ENCODE data around the gene ENTHD1. TPM values are rescaled to one million over a fixed set of nuclear protein-coding genes. Genes with fewer than 3 reads are reported as not detected.

The ENTHD1 gene
- total RNA-seq, 1 experiment from 2014 or later = not detected

DNA sequence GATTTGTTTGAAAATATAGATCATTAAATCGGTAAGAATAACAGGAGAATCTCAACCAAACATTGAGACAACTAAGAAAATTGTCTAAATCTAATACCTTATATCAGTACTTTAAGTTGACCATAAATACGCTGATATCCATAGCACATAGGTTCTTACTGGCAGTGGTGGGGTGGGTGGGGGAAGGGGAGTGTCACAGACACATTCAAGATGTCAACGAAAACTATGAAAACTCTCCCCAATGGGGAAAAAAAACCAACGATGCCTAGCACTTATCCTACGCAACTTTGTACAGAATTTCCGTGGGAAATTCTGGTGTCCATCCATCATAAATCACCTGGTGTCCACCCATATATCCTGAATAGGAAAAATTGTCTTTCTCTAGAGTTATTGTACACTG lies 13.5 kb upstream of the ENTHD1 start:
- Histone ChIP-seq H2AFZ (ENCODE audit: low read length) (no peak overlapping the region), H3K14ac (ENCODE audit: insufficient read depth, low read length) (no peak overlapping the region), H3K56ac (ENCODE audit: insufficient read length, low read depth, low read length) (no peak overlapping the region), H4K20me1 (ENCODE audit: control insufficient read depth, insufficient read depth, insufficient read length) (no peaks in the 10 kb centered on the region), H2BK120ac (ENCODE audit: low read depth, low read length, poor library complexity, severe bottlenecking) (no peak overlapping the region), H3K27me3 (ENCODE audit: insufficient read depth, low read length) (no peaks in the 10 kb centered on the region), H3T11ph (ENCODE audit: low read length) (no peak overlapping the region), H3K79me1 (ENCODE audit: insufficient read depth, low read depth, low read length, poor library complexity, severe bottlenecking) (no peaks in the 10 kb centered on the region), H2BK15ac (ENCODE audit: low read depth, low read length) (no peak overlapping the region), H2AK5ac (ENCODE audit: insufficient read length, low read length) (no peak overlapping the region), H4K5ac (ENCODE audit: insufficient read length, low read depth, low read length) (no peak overlapping the region), H3K79me2 (ENCODE audit: insufficient read depth, low read length) (no peaks in the 10 kb centered on the region), H3K23ac (ENCODE audit: insufficient read length, low read depth, low read length) (no peak overlapping the region), H3K18ac (ENCODE audit: insufficient read length, low read depth, low read length) (no peak overlapping the region), H3K4me2 (ENCODE audit: insufficient read depth, insufficient read length, low read length) (no peak overlapping the region), H2BK12ac (ENCODE audit: insufficient read length, low read depth, low read length) (no peak overlapping the region), H2BK5ac (ENCODE audit: insufficient read length, low read length) (no peak overlapping the region), H3K4ac (ENCODE audit: low read depth, low read length) (no peak overlapping the region), H3K9me3 (ENCODE audit: control insufficient read depth, low read depth, low read length) (no peaks in the 10 kb centered on the region), H4K8ac (replicated peaks; ENCODE audit: insufficient read length, low read depth, low read length) (no peak overlapping the region), H3K23me2 (ENCODE audit: insufficient read length, low read depth, low read length, poor library complexity, severe bottlenecking) (no peaks in the 10 kb centered on the region), H4K91ac (ENCODE audit: insufficient read length, low read depth, low read length) (no peak overlapping the region), H3K27ac (ENCODE audit: insufficient read length, low read depth, low read length) (no peak overlapping the region), H2BK20ac (ENCODE audit: low read depth, low read length, poor library complexity, severe bottlenecking) (no peak overlapping the region), H3K9ac (ENCODE audit: extremely low read depth, insufficient read length, low read length) (no peak overlapping the region), H3K4me1 (ENCODE audit: insufficient read depth, low read length) (no peaks in the 10 kb centered on the region)
- Mint-ChIP-seq H3K9me3 (no peaks in the 10 kb centered on the region), H3K4me1 (peaks cover 9 to 16% of the 10 kb centered on the region in 2 experiments), H3K4me3 (no peak overlapping the region; a peak in 1 of 5 replicates), H3K27me3 (ENCODE audit: low read depth) (peaks cover 5% of the 10 kb centered on the region; the same call in 1 of the 2 replicates), H3K36me3 (ENCODE audit: insufficient read depth in 1 of 3, low read depth in 3 of 3) (no peaks in the 10 kb centered on the region), H3K27ac (no peak overlapping the region)
- WGBS (ENCODE audit: extremely low coverage, insufficient read length, low lambda C conversion rate) = no CpG with 5 or more reads among the region's 6 CpGs
- TF ChIP-seq CTCF (conservative IDR thresholded peaks at IDR 0.05) = no peak
- no peak for DNase-seq
